SU-DHL-6 (cell line): ENCODE results near the gene MIEF1.

Experiments used
- CTCF ChIP-seq: fragments of 200-600 bp; sonication (generic); IDR thresholded peaks from one replicate; pipeline ENCODE4 v1.5.1; 2017; ENCODE audit warnings: antibody characterized with exemption, mild to moderate bottlenecking, low read length, moderate library complexity; ENCODE audit not compliant: insufficient read depth, poor library complexity, severe bottlenecking
- EZH2phosphoT487 ChIP-seq: fragments of 200-600 bp; sonication (generic), shearing (Covaris generic); conservative IDR thresholded peaks from 2 replicates; pipeline ENCODE4 v1.6.1; 2018; ENCODE audit warnings: mild to moderate bottlenecking, antibody characterized with exemption, low read length, moderate library complexity, mixed read lengths

GRCh38 chr22:39535831-39536449 lies 33.9 kb downstream of the MIEF1 start:
- TF ChIP-seq CTCF = no peak
- no peak for TF ChIP-seq EZH2phosphoT487
